ENCODE data around the gene FBXW7. TPM values are rescaled to one million over a fixed set of nuclear protein-coding genes. Genes with fewer than 3 reads are reported as not detected.

The FBXW7 gene
- total RNA-seq, 6 experiments from 2014 or later, result 17.4 to 26.1 (median 19.5) TPM

GRCh38 chr4:152273343-152273742 lies 262.5 kb downstream of the FBXW7 start:
- no peaks in the 10 kb centered on the region for H3K36me3 Mint-ChIP-seq (ENCODE audit: low read depth)
- no peak overlapping the region for H3K4me3 Mint-ChIP-seq
- DNase-seq, result peak; percentile 40
- no peak overlapping the region for H3K27ac Mint-ChIP-seq
- no peak for TF ChIP-seq CTCF (IDR thresholded peaks at IDR 0.05)
- H3K4me1 Mint-ChIP-seq (ENCODE audit: low read depth), result peaks cover 7% of the 10 kb centered on the region
- H3K27me3 Mint-ChIP-seq (ENCODE audit: insufficient read depth), result peaks cover 7% of the 10 kb centered on the region
- no peaks in the 10 kb centered on the region for H3K9me3 Mint-ChIP-seq

Small RNA genes within 50 kb of the gene (microRNA-seq; reads per million reads assigned to microRNA genes)
- gene MIR3140, result 4.6 reads per million

Other genes starting within 250 kb of the FBXW7 start
- 1 to 10 TPM in 3 of 6 experiments, under 1 TPM in 3; 0.23 to 4.0 (median 0.95) TPM for gene TMEM154, start 143.9 kb upstream of the FBXW7 start, total RNA-seq (2021; fragmentation: NEBNext Ultra II Directional; extraction: Animal tissue kit (Norgen Biotek cat#: 25700))
- under 1 TPM in 2 of 6 experiments, not detected in 4; 0.07 to 0.08 TPM for gene TIGD4, start 243.6 kb upstream of the FBXW7 start, total RNA-seq (2021; fragmentation: NEBNext Ultra II Directional; extraction: Animal tissue kit (Norgen Biotek cat#: 25700))
- 10 to 100 TPM; 34.8 to 44.3 (median 37.7) TPM for gene ARFIP1, start 243.9 kb upstream of the FBXW7 start, total RNA-seq (2021; fragmentation: NEBNext Ultra II Directional; extraction: Animal tissue kit (Norgen Biotek cat#: 25700))